Forelimb muscle (tissue), 1 donor: ENCODE data around the gene TLR9. TPM values are rescaled to one million over a fixed set of nuclear protein-coding genes. Genes with fewer than 3 reads are reported as not detected.

ENCODE experiments used
- DNase-seq: peaks from one replicate; pipeline ENCODE4 v3.0.0-alpha.2; 2013; ENCODE audit warnings: low read depth
- polyA plus RNA-seq: library from polyadenylated mRNA; unstranded; fragments of 120-200 nt; gene quantifications from one replicate; pipeline ENCODE4 v1.2.1, GENCODE V29; 2013; ENCODE audit not compliant: insufficient read length

Gene TLR9
- polyA plus RNA-seq, 1 donor: 0.44 TPM

DNA sequence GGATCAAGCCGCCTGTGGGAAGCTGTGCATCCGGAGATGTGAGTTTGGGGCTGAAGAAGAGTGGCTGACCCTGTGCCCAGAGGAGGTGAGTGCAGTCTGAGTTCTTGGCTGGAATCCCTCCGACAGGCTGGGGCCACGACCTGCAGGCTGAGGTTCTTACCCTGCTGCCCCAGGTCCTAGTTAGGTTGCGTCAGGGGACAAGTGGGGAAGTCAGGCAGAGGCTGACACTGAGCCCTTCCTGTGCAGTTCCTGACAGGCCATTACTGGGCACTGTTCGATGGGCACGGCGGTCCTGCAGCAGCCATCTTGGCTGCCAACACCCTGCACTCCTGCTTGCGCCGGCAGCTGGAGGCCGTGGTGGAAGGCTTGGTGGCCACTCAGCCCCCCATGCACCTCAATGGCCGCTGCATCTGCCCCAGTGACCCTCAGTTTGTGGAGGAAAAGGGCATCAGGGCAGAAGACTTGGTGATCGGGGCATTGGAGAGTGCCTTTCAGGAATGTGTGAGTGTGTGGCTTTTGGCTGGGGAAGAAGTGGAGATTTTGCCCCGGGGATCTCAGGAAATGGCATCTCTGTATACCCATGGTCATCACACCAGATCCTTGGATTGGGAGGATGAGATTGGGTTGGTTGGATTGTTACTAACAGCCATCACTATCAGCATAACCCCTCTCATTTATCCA lies 21.4 kb upstream of the TLR9 start:
- no peak for DNase-seq

DNA sequence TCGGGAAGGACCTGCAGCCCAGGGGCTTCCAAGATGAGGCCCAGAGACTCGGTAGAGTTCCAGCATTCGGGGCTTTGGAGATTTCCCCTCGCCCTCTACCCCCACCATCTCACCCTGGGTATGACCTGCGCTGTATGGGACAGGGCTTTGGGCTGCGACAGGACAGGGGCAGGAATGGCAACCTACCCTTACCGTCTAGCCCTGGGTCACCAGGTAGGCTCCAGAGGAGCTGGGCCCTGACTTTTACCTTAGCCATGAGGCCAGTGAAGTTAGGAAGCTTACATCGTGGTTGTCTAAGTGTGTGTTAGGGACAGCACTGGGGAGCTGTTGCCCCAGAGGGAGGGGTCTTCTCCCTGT lies 20.8 kb upstream of the TLR9 start:
- DNase-seq: no peak

DNA sequence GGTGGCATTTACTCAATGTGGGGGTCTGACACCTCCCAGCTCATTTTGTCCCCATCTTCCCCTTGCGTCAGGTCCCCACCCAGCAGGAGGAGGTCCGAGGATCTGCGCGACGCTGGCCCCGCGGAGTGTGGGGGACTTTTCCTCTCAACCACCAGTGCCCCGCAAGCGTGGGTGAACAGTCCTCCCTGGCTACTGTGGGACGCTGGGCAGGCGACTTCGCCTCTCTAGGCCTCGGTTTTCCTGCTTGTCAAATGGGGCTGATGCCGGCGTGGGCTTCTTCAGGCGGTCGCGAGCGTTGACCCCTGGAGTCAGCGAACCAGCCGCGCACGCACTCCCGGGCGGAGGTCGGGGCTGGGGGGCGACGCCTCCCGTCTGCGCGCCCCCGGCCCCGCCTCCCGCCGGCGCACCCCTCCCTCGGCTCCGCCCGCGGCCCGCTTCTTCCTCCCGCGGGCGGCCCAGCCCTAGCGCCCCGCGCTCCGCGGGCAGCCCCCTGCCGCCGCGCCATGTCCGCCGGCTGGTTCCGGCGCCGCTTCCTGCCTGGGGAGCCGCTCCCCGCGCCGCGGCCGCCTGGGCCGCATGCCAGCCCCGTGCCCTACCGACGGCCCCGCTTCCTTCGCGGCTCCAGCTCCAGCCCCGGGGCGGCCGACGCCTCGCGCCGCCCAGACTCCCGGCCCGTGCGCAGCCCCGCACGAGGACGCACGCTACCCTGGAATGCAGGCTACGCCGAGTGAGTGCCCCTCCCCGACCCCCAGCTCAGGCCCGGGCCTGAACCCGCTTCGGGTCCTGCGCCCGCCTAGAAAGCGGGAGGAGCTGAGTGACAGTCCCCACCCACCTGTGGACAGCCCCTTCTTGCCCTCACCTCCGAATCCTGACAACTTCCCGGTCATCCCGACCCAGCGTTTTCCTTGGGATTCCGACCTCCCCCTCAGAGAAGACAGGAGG lies 20.1 kb upstream of the TLR9 start, which contains the start of gene PPM1M:
Gene PPM1M, plus strand, starts transcription at position 438 of the 942 bp plus-strand sequence. Its CDS starts 66 bp downstream, at position 504.
- no peak for DNase-seq

- DNase-seq: no peak
Observed at GRCh38 chr3:52243791-52244628, 18.6 kb upstream of the TLR9 start.

- DNase-seq: no peak
Observed at GRCh38 chr3:52242039-52242438, 16.6 kb upstream of the TLR9 start.

DNA sequence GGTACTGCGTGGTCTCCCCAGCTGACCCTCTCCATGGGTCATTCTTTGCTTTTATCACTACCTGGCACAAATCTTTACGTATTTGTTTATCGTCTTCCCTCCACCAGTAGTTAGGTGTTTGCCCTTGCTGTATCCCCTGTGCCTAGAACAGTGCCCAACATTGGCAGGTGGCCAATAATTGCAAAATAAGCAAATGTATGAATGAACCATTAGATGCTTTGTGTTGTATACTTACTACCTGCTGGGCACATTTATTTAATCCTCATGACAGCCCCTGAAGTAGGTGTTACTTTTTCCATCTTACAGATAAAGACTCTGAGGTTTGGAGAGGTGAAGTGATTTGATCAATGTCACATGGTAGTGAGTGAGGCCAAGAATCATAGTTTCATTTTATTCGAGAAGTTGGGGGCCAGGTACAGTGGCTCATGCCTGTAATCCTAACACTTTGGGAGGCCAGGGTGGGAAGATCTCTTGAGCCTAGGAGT lies 15.5 kb upstream of the TLR9 start:
- no peak for DNase-seq

- no peak for DNase-seq
Observed at GRCh38 chr3:52240059-52240885, 14.8 kb upstream of the TLR9 start.

DNA sequence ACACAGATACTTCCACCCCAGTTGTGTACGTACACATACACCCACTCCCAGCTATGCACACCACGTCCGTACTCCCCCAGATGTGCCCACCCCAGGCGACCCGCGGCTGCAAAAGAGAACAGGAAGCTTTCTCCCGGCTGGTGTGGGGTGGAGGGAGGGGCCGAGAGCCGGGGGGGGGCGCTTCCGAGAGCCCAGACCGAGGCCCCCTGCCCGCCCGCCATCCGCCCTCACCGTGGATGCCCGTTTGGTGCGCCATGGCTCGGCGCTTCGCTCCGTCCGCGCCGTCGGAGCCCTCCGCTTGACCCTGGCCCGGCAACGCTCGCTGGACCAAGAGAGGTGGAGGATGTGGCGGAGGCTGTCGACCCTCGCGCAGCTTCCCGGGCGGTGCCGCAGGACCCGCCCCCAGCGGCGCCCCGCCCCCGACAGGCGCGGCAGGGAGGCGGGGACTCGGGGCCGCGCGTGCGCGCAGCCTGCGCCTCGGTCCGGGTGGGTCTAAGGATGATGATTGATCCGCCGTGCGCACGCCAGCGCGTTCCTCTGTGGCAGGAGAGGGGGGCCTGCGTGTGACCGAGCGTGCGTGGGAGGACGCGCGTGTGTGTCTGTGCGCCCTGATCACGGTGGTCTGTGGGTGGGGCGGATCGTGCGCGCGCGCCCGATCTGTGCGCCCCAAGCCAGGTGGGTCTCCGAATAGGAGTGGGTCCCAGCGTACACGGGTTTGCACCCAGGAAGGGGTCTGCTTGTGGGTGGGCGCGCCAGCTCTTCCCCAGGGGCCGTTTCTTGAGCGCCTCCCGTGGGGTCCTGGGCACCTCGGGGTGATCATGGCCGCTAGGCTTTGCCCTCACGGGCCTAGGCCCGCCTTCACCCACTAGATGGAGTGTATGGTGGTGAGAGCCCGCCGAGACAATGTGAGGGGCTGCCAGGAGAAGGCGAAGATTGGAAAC lies 13.6 kb upstream of the TLR9 start, which contains the start of gene TWF2:
Gene TWF2, minus strand, starts transcription at position 398 of the 941 bp plus-strand sequence. Its CDS starts 142 bp downstream, at position 256.
- DNase-seq: no peak

GRCh38 chr3:52238193-52238760 lies 12.8 kb upstream of the TLR9 start:
- DNase-seq: no peak

- no peak for DNase-seq
Observed at GRCh38 chr3:52237657-52238172, 12.3 kb upstream of the TLR9 start.

- DNase-seq: no peak
Observed at GRCh38 chr3:52237006-52237656, 11.7 kb upstream of the TLR9 start.

DNA sequence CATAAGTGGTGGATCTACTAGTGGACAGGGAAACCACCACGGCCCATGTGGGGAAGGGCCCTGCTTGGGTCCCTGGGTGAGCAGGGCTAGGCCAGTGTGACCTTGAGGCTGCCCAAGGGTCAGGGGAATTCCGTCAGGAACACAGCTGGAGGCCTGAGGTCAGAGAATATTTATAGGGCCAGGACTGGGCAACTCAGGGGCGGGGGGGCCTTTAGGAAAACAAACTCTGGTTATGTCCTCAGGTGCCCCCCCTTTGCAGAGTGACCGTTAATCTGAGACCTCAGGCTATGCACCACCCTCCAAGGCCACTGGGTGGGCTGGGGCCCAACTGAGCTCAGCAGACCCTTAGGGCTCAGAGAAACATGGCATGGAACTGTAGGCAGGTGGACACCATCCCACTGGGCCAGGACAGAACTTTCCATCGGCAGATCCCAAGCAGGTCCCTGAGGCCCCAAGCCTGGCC lies 11.0 kb upstream of the TLR9 start:
- no peak for DNase-seq

DNA sequence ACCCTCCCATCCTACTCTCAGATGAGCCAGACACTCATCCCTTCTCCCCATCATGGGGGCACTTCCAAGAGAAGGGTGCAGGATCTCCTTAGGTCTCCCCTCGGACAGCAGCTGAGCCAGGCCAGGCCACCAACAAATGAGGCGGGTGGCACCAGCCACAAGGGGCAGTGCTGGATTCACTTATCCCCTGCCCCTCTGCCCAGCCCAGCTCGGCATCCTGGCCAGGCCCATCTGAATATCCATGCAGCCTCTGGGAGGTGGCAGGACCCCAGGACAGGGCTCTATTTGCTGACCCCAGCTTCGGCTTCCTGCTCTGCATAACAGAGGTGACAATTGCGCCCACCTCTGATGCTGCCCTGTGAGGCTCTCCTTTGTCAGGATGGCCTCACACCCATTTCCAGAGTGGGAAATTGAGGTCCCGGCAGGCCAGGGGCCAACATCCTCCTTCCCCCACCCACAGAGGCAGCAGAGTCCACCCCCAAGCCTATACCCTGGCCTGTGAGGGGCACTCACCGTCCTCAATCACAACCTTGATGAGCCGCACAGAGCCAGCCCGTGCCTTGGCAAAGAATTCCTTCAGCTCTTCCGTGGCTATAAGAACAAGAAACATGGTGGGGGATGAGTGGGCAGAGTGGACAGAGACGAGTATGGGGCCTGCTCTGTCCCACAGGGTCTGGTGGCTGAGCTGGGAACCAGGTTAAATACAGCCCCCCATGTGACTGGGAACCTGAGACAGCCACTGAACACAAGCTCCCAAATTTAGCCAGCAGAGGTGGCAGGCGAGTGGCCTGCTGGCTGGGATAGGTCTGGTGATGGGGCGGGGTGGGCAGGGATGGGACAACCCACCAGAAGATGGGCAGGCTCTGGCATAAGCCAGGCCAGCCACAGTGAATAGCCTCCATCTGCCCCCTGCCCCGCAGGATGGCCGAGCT lies 9.3 kb upstream of the TLR9 start:
- DNase-seq: no peak

DNA sequence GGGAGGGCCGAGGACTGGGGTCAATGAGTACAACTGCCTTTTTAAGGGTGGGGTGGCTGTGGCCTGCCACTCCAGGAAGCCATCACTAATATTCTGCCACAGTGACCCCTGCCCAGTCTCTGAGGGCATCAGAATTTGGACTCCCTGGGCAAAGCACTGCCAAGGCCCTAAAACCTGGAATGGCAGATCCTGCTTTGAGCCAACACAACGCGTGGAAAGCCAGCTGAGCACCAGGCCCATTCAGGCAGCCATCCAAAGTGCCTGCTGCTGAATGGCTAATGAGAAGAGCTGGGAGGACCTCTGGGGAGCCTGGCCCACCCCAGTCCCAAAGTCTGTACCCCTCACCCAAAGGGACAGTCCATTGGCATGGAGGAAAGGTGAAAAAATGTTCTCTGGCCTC lies 8.5 kb upstream of the TLR9 start:
- no peak for DNase-seq

DNA sequence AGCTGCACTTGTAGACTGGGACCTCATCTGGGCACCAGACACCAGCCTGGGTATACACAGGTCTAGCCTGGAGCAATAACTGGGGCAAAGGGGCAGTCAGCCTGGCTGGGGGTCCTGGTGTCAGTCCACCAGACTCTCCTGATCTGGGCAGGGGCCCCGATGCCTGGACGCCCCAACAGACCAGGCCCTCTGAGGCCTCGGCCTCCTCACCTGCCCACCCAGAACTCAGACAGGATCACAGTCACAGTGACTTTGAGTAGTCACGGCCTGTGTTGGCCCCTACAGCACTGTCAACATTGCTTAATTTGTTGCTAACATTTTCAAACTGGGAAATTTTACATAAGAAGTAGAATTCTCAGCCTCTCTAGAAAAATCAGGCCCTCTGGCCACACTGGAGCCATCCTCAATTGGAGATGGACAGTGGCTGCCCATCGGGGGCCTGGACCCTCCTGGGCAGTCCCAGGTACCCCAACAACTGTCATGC lies 7.7 kb upstream of the TLR9 start:
- DNase-seq: no peak

GRCh38 chr3:52232279-52233107 lies 7.0 kb upstream of the TLR9 start:
- no peak for DNase-seq
